GM18951 (cell line): ENCODE data around the gene DENND1C.

Source experiments
- POLR2A ChIP-seq: IDR thresholded peaks from 4 replicates; pipeline ENCODE4 v1.6.1; 2011; ENCODE audit warnings: mild to moderate bottlenecking; ENCODE audit not compliant: insufficient read length, insufficient read depth; ENCODE audit errors: extremely low read depth
- in situ Hi-C: fragments of 300-500 bp; cut with MboI; formaldehyde crosslinking; loops from one replicate; pipeline ENCODE4 v1.12.0; 2022; ENCODE audit warnings: low sequenced_read_pairs, mixed read lengths, inconsistent platforms; ENCODE audit not compliant: unreplicated experiment

The DENND1C gene

GRCh38 chr19:6465663-6466062 is 15.9 kb downstream of the DENND1C start:
- in situ Hi-C loops, result no loop called here
- TF ChIP-seq POLR2A, result no peak

DNA sequence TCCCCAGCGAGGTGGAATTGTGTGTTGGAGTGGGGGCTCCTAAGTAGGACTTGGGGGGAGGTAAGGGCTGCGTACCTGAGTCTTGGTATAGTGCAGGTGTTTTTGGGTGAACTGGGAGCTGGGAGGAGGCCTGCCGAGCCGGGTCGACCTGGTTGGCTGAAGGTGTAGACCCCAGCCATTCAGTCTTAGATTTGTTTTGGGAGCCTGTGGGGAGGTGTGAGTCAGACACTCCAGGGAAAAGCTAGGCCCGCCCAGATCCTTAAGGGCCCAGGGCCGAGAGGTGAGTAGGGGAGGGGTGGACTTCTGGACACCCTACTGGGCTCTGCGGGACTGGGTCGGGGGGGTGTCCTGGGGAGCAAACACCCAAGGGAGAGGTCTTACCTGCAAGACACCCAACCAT is 16.6 kb downstream of the DENND1C start:
- in situ Hi-C loops, result no loop called here

DNA sequence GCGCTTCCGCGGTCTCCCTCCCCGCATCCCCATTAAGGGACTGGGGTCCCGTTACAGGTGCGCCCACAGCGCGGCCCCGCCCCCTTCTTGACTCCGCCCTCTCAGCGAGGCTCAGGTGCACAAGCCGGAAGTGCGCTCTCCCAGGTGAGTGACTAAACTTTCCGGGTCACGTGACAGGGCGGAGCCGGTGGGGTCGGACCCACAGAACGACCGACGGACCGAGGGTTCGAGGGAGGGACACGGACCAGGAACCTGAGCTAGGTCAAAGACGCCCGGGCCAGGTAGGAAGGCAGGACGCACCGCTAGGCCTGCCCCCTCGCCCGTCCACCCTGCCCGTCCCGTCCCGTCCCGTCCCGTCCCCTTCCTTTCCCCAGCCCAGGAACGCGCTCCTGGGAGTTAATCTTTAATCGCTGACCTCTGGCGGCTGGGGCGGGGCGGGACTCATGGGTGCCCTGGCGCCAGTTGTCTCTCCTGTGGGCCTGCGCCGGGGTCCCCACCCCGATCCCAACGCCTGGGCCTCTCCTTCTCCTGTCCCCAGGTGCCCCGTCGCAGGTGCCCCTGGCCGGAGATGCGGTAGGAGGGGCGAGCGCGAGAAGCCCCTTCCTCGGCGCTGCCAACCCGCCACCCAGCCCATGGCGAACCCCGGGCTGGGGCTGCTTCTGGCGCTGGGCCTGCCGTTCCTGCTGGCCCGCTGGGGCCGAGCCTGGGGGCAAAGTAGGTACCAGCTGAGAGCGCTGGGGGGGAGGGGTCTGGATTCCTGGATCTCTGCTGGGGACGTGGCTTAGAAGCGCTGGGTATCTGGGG is 17.3 kb downstream of the DENND1C start, which contains the start of gene CRB3:
CRB3 (plus strand) TSS at position 202 of the 804 bp plus-strand sequence; CDS start at position 633, 431 bp downstream.
- in situ Hi-C loops, result no loop called here
- TF ChIP-seq POLR2A, result no peak

More for the DNA sequence above, 16.6 kb downstream of the DENND1C start:
- no peak for TF ChIP-seq POLR2A

- in situ Hi-C loops, result no loop called here
- peak; percentile 68 for TF ChIP-seq POLR2A
These were observed 21.3 kb downstream of the DENND1C start for GRCh38 chr19:6460099-6460884.

GRCh38 chr19:6459262-6460098 is 22.1 kb downstream of the DENND1C start, which contains the start of gene SLC25A23:
TSS of gene SLC25A23 (minus strand) at chr19:6459792. CDS start at chr19:6459628, 164 bp downstream.
- in situ Hi-C loops, result no loop called here
- TF ChIP-seq POLR2A, result peak; percentile 56

GRCh38 chr19:6458695-6459261 is 22.8 kb downstream of the DENND1C start:
- in situ Hi-C loops, result no loop called here
- TF ChIP-seq POLR2A, result no peak

DNA sequence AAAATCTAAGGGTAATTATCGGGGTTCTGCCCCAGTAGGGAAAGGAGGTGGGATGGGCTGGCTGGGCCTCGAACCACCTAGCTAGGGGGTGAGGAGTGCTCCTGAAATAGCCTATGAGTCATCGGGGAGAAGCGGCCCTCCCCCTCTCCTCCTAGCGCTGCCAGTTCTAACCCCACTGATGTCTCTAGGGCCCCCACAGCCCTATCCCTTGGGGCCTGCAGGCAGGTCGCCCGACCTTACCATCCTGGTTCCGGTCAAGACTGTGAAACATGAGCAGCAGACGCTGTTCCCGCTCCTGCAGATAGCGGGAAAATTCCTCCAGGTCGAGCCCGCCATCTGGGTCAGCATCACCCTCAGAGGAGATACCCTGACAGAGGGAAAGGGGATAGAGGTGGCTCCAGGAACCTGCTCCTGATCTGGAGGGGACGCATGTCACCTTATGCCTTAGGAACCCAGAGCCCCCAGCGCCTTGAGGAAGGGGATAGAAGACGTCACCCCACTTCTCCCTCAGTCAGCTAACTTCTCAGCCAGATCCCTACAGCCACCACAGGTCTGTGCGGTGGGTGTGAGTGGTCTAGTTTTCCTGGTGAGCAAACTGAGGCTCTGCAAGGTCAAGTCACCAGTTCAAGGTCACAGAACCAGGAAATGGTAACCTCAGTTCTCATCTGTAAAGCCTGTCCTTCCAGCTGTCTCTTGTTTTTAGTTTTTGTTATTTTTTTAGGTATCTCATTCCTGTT is 23.5 kb downstream of the DENND1C start:
- in situ Hi-C loops, result no loop called here
- TF ChIP-seq POLR2A, result no peak

GRCh38 chr19:6455924-6456323 is 25.7 kb downstream of the DENND1C start:
- in situ Hi-C loops, result no loop called here
- no peak for TF ChIP-seq POLR2A

DNA sequence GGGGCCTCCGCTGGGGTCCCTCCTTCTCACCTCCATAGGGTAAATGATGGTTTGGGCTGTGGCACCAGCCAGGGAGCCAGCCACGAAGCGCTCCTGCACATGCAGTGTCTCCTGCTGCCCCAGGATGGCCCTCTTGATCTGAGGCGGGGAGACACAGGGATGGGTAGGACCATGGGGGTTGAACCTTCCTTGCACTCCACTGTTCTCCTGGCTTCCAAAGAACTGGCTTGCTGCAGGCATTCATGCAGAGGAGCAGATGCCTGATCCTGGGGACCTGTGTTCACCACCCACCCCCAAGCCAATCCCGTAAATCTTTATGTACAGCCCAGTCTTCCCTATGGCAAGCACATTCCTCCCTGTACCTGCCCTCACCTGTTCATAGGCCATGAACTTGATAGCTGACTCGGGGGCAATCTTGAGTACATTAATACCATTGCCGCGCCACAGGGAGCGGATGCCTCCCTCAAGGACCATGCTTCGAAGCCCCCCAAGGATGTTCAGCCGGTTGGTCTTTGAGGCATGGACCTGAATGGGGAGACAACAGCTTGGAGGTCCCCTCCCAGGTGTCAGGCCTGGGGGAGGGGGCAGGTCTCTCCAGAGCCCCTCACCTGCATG is 27.5 kb downstream of the DENND1C start:
- TF ChIP-seq POLR2A, result no peak
- in situ Hi-C loops, result no loop called here

DNA sequence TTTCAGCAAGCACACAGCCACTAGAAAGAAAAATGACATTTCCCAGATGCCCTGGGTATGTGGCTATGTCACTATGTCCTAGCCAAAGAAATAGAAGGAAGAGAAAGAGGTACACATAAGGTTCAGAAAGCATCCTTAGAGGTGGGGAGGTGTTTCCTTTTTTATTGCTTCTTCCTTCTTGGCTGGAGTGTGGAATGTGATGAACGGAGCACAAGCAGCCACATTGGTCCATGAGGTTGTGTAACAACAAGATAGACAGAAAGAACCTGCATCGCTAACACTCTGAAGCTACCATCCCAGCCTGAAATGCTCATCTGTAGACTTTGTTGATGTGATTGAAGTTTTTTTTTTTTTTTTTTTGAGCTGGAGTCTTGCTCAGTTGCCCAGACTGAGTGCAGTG is 28.7 kb downstream of the DENND1C start:
- in situ Hi-C loops, result no loop called here
- TF ChIP-seq POLR2A, result no peak

GRCh38 chr19:6452223-6452614 is 29.4 kb downstream of the DENND1C start:
- in situ Hi-C loops, result no loop called here

More at GRCh38 chr19:6452223-6452614, 29.4 kb downstream of the DENND1C start:
- no peak for TF ChIP-seq POLR2A
